ENCODE results near the gene ITGA8. TPM values are rescaled to one million over a fixed set of nuclear protein-coding genes. Genes with fewer than 3 reads are reported as not detected.

The ITGA8 gene
- polyA plus RNA-seq, 3 donors: not detected

DNA sequence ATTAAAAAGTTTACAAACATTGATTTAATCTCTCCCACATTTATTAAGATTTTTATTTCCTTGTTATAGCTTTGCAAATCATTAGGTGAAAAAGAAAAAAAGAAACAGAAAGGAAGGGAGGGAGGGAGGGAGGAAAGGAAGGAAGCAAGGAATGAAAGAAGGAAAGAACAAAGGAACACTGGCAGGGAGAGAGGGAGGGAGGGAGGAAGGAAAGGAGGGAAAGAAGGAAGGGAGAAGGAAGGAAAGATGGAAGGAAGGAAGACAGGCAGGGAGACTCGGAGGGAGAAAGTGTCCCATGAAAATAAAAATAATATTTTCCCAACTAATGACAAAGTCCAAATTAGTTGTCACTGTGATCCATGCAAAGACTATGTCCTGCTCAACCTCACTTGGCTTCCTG, 6.3 kb upstream of the ITGA8 start:
- Histone ChIP-seq H3K27ac (ENCODE audit: low read depth in 1 of 2, low read length in 2 of 2) (no peak overlapping the region), H3K27me3 (ENCODE audit: control insufficient read depth in 2 of 2, insufficient read depth in 2 of 2, low read length in 2 of 2) (peaks cover 6 to 9% of the 10 kb centered on the region in 2 donors), H4K20me1 (ENCODE audit: insufficient read depth, low read length) (no peaks in the 10 kb centered on the region), H3K9me3 (replicated peaks in 1 of 2; ENCODE audit: control insufficient read depth in 1 of 2, insufficient read depth in 1 of 2, low read length in 2 of 2) (no peaks in the 10 kb centered on the region), H3K4me2 (replicated peaks; ENCODE audit: extremely low read depth, low read length, poor library complexity, severe bottlenecking) (no peak overlapping the region), H3K36me3 (replicated peaks in 1 of 2; ENCODE audit: control insufficient read depth in 1 of 2, insufficient read depth in 2 of 2, low read length in 2 of 2) (no peaks in the 10 kb centered on the region), H3K79me2 (ENCODE audit: insufficient read depth, low read length) (no peaks in the 10 kb centered on the region), H3K9ac (ENCODE audit: insufficient read depth, low read length, poor library complexity, severe bottlenecking) (no peak overlapping the region), H3K4me3 (replicated peaks in 1 of 3; ENCODE audit: low read depth in 2 of 3, low read length in 3 of 3) (no peak overlapping the region), H3K4me1 (ENCODE audit: control insufficient read depth in 1 of 2, insufficient read depth in 2 of 2, low read length in 2 of 2) (no peaks in the 10 kb centered on the region), H2AFZ (ENCODE audit: insufficient read depth, low read depth, low read length, poor library complexity, severe bottlenecking) (no peak overlapping the region)
- intact Hi-C loops (cut with micrococcal nuclease): no loop called here
- Mint-ChIP-seq H3K27ac (no peak overlapping the region), H3K4me1 (no peaks in the 10 kb centered on the region), H3K4me3 (no peak overlapping the region), H3K27me3 (ENCODE audit: low read depth in 3 of 3) (peaks cover 12 to 19% (median 19%) of the 10 kb centered on the region in 3 donors), H3K9me3 (peaks cover 0 to 4% (median 0%) of the 10 kb centered on the region in 7 donors), H3K36me3 (no peaks in the 10 kb centered on the region)
- DNase-seq: no peak
- WGBS (ENCODE audit: insufficient coverage): no CpG with 5 or more reads among the region's 1 CpG
- TF ChIP-seq, protein P1, sequence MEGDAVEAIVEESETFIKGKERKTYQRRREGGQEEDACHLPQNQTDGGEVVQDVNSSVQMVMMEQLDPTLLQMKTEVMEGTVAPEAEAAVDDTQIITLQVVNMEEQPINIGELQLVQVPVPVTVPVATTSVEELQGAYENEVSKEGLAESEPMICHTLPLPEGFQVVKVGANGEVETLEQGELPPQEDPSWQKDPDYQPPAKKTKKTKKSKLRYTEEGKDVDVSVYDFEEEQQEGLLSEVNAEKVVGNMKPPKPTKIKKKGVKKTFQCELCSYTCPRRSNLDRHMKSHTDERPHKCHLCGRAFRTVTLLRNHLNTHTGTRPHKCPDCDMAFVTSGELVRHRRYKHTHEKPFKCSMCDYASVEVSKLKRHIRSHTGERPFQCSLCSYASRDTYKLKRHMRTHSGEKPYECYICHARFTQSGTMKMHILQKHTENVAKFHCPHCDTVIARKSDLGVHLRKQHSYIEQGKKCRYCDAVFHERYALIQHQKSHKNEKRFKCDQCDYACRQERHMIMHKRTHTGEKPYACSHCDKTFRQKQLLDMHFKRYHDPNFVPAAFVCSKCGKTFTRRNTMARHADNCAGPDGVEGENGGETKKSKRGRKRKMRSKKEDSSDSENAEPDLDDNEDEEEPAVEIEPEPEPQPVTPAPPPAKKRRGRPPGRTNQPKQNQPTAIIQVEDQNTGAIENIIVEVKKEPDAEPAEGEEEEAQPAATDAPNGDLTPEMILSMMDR (IDR thresholded peaks at IDR 0.05): no peak

- H3K36me3 Mint-ChIP-seq: no peaks in the 10 kb centered on the region
- H2AFZ ChIP-seq (ENCODE audit: insufficient read depth, low read depth, low read length, poor library complexity, severe bottlenecking): no peak overlapping the region
These were observed 5.9 kb upstream of the ITGA8 start for GRCh38 chr10:15725603-15726002.

More at GRCh38 chr10:15725603-15726002, 5.9 kb upstream of the ITGA8 start:
- Mint-ChIP-seq H3K27ac (no peak overlapping the region), H3K27me3 (ENCODE audit: low read depth in 3 of 3) (peaks cover 15 to 24% (median 21%) of the 10 kb centered on the region in 3 donors), H3K4me3 (no peak overlapping the region), H3K4me1 (no peaks in the 10 kb centered on the region), H3K9me3 (peaks cover 0 to 4% (median 0%) of the 10 kb centered on the region in 7 donors)
- intact Hi-C loops (cut with micrococcal nuclease): no loop called here
- Histone ChIP-seq H3K4me3 (replicated peaks in 1 of 3; ENCODE audit: low read depth in 2 of 3, low read length in 3 of 3) (no peak overlapping the region), H4K20me1 (ENCODE audit: insufficient read depth, low read length) (no peaks in the 10 kb centered on the region), H3K4me2 (replicated peaks; ENCODE audit: extremely low read depth, low read length, poor library complexity, severe bottlenecking) (no peak overlapping the region), H3K27ac (ENCODE audit: low read depth in 1 of 2, low read length in 2 of 2) (no peak overlapping the region), H3K27me3 (ENCODE audit: control insufficient read depth in 2 of 2, insufficient read depth in 2 of 2, low read length in 2 of 2) (peaks cover 8 to 12% of the 10 kb centered on the region in 2 donors), H3K79me2 (ENCODE audit: insufficient read depth, low read length) (no peaks in the 10 kb centered on the region), H3K36me3 (replicated peaks in 1 of 2; ENCODE audit: control insufficient read depth in 1 of 2, insufficient read depth in 2 of 2, low read length in 2 of 2) (no peaks in the 10 kb centered on the region), H3K9ac (ENCODE audit: insufficient read depth, low read length, poor library complexity, severe bottlenecking) (no peak overlapping the region), H3K9me3 (replicated peaks in 1 of 2; ENCODE audit: control insufficient read depth in 1 of 2, insufficient read depth in 1 of 2, low read length in 2 of 2) (no peaks in the 10 kb centered on the region), H3K4me1 (ENCODE audit: control insufficient read depth in 1 of 2, insufficient read depth in 2 of 2, low read length in 2 of 2) (no peaks in the 10 kb centered on the region)
- no CpG with 5 or more reads among the region's 2 CpGs for WGBS (ENCODE audit: insufficient coverage)
- DNase-seq: no peak
- TF ChIP-seq, protein P1 (IDR thresholded peaks at IDR 0.05): no peak
